Mononuclear cell (primary cell): Measurements from ENCODE around the gene TRIM17. TPM values are rescaled to one million over a fixed set of nuclear protein-coding genes. Genes with fewer than 3 reads are reported as not detected.
"Not testable (repeated sequence)": the region's sequence is repeated elsewhere in the genome, so short reads cannot be mapped to it uniquely, and the experiment has no call there.

Source experiments
- H3K27me3 ChIP-seq: 2 replicates; pipeline ENCODE4 v1.6.0; 2011; ENCODE audit warnings: low read length, control low read depth; ENCODE audit not compliant: insufficient read depth
- H3K4me1 ChIP-seq: 2 replicates; pipeline ENCODE4 v1.5.1; 2011; ENCODE audit warnings: mild to moderate bottlenecking, low read length, control low read depth; ENCODE audit not compliant: insufficient read depth
- H3K4me3 ChIP-seq: 2 replicates; pipeline ENCODE4 v1.5.1; 2011; ENCODE audit warnings: mild to moderate bottlenecking, low read length, moderate library complexity
- H3K9me3 ChIP-seq: 2 replicates; pipeline ENCODE4 v1.5.1; 2011; ENCODE audit warnings: low read depth, mild to moderate bottlenecking, control low read depth, low read length
- total RNA-seq: library from RNA; depleted of rRNA; stranded (reverse); fragments of >200 nt; gene quantifications from one replicate; pipeline ENCODE4 v1.2.3, GENCODE V29; 2012

Gene TRIM17
- total RNA-seq, 1 donor: 0.42 TPM

- H3K9me3 ChIP-seq, H3K4me1 ChIP-seq, H3K4me3 ChIP-seq: not testable (repeated sequence)
- H3K27me3 ChIP-seq: peaks cover 13% of the 10 kb centered on the region
Measured at GRCh38 chr1:228433337-228434053, 16.8 kb upstream of the TRIM17 start.

- Histone ChIP-seq H3K4me1 (no peaks in the 10 kb centered on the region), H3K27me3 (peaks cover 10% of the 10 kb centered on the region), H3K9me3 (no peaks in the 10 kb centered on the region), H3K4me3 (no peak overlapping the region)
Measured at GRCh38 chr1:228430243-228430642, 13.6 kb upstream of the TRIM17 start.

- Histone ChIP-seq H3K27me3 (peaks cover 7% of the 10 kb centered on the region), H3K4me3 (no peak overlapping the region), H3K4me1 (no peaks in the 10 kb centered on the region), H3K9me3 (no peaks in the 10 kb centered on the region)
Measured at GRCh38 chr1:228429698-228430097, 13.0 kb upstream of the TRIM17 start.

GRCh38 chr1:228429007-228429406, 12.3 kb upstream of the TRIM17 start:
- no peaks in the 10 kb centered on the region for H3K9me3 ChIP-seq
- H3K4me1 ChIP-seq: no peaks in the 10 kb centered on the region
- peaks cover 2% of the 10 kb centered on the region for H3K27me3 ChIP-seq
- no peak overlapping the region for H3K4me3 ChIP-seq

- no peaks in the 10 kb centered on the region for H3K4me1 ChIP-seq
- no peaks in the 10 kb centered on the region for H3K9me3 ChIP-seq
- no peak overlapping the region for H3K4me3 ChIP-seq
- H3K27me3 ChIP-seq: no peaks in the 10 kb centered on the region
Measured at GRCh38 chr1:228428412-228428811, 11.8 kb upstream of the TRIM17 start.

- H3K4me3 ChIP-seq: no peak overlapping the region
- peaks cover 3% of the 10 kb centered on the region for H3K27me3 ChIP-seq
- no peaks in the 10 kb centered on the region for H3K4me1 ChIP-seq
- H3K9me3 ChIP-seq: no peaks in the 10 kb centered on the region
Measured at GRCh38 chr1:228426518-228427175, 10.0 kb upstream of the TRIM17 start.

- H3K9me3 ChIP-seq: no peaks in the 10 kb centered on the region
- H3K27me3 ChIP-seq: peaks cover 3% of the 10 kb centered on the region
- H3K4me3 ChIP-seq: no peak overlapping the region
- H3K4me1 ChIP-seq: no peaks in the 10 kb centered on the region
Measured at GRCh38 chr1:228424685-228425660, 8.3 kb upstream of the TRIM17 start.

GRCh38 chr1:228423404-228424053, 6.9 kb upstream of the TRIM17 start:
- H3K9me3 ChIP-seq: no peaks in the 10 kb centered on the region

GRCh38 chr1:228420968-228421826, 4.5 kb upstream of the TRIM17 start:
- Histone ChIP-seq H3K4me1 (peaks cover 1% of the 10 kb centered on the region), H3K9me3 (no peaks in the 10 kb centered on the region), H3K4me3 (no peak overlapping the region), H3K27me3 (peaks cover 22% of the 10 kb centered on the region)

More at GRCh38 chr1:228423404-228424053, 6.9 kb upstream of the TRIM17 start:
- no peak overlapping the region for H3K4me3 ChIP-seq
- peaks cover 8% of the 10 kb centered on the region for H3K27me3 ChIP-seq
- H3K4me1 ChIP-seq: no peaks in the 10 kb centered on the region

GRCh38 chr1:228417483-228418203, 982 bp upstream of the TRIM17 start:
- H3K4me3 ChIP-seq: no peak overlapping the region
- H3K27me3 ChIP-seq: peaks cover 31% of the 10 kb centered on the region

GRCh38 chr1:228417061-228417460, 400 bp upstream of the TRIM17 start:
- H3K27me3 ChIP-seq: peaks cover 28% of the 10 kb centered on the region
- no peak overlapping the region for H3K4me3 ChIP-seq
- H3K9me3 ChIP-seq: no peaks in the 10 kb centered on the region
- peaks cover 11% of the 10 kb centered on the region for H3K4me1 ChIP-seq

More at GRCh38 chr1:228417483-228418203, 982 bp upstream of the TRIM17 start:
- H3K4me1 ChIP-seq: peaks cover 11% of the 10 kb centered on the region
- H3K9me3 ChIP-seq: no peaks in the 10 kb centered on the region

- H3K9me3 ChIP-seq: no peaks in the 10 kb centered on the region
- H3K4me1 ChIP-seq: peaks cover 11% of the 10 kb centered on the region
- H3K4me3 ChIP-seq: no peak overlapping the region
- H3K27me3 ChIP-seq: peaks cover 28% of the 10 kb centered on the region
Measured at GRCh38 chr1:228415853-228416216, 826 bp downstream of the TRIM17 start.

GRCh38 chr1:228415221-228415620, 1.4 kb downstream of the TRIM17 start:
- H3K4me3 ChIP-seq: no peak overlapping the region
- no peaks in the 10 kb centered on the region for H3K9me3 ChIP-seq
- peaks cover 28% of the 10 kb centered on the region for H3K27me3 ChIP-seq
- peaks cover 11% of the 10 kb centered on the region for H3K4me1 ChIP-seq
